HEK293T (cell line): ENCODE data around the gene BRD4.

Experiments used
- CTCF ChIA-PET: fragments of 350-600 bp; formaldehyde crosslinking; extraction: SDS; loops from one replicate; lab custom pipeline; 2021; ENCODE audit warnings: antibody characterized with exemption, inconsistent platforms; lab: Yijun Ruan, JAX
- POLR2A ChIA-PET: fragments of 350-600 bp; formaldehyde crosslinking; extraction: SDS; loops from one replicate; lab custom pipeline; 2020; ENCODE audit warnings: antibody characterized with exemption, inconsistent platforms; lab: Yijun Ruan, JAX
- DNase-seq: peaks from one replicate; pipeline ENCODE4 v3.0.0; 2012; ENCODE audit warnings: mixed read lengths; ENCODE audit errors: extremely low spot score
- ARNT ChIP-seq: fragments of 450-650 bp; IDR thresholded peaks from 2 replicates; pipeline ENCODE4 v1.6.1; 2017; ENCODE audit warnings: mild to moderate bottlenecking
- BHLHE40 ChIP-seq: fragments of 450-650 bp; IDR thresholded peaks from 2 replicates; pipeline ENCODE4 v1.6.1; 2016; ENCODE audit warnings: mild to moderate bottlenecking, moderate library complexity, borderline replicate concordance
- CTBP1 ChIP-seq: fragments of 450-650 bp; IDR thresholded peaks from 2 replicates; pipeline ENCODE4 v1.6.1; 2016; ENCODE audit warnings: borderline replicate concordance
- ELF4 ChIP-seq: fragments of 450-650 bp; IDR thresholded peaks from 2 replicates; pipeline ENCODE4 v1.6.1; 2017; ENCODE audit warnings: antibody characterized with exemption
- FOXA1 ChIP-seq: fragments of 450-650 bp; IDR thresholded peaks from 2 replicates; pipeline ENCODE4 v1.6.1; 2016; ENCODE audit warnings: mild to moderate bottlenecking
- FOXK2 ChIP-seq: fragments of 450-650 bp; IDR thresholded peaks from 2 replicates; pipeline ENCODE4 v1.6.1; 2016; ENCODE audit warnings: mild to moderate bottlenecking
- FOXM1 ChIP-seq: fragments of 450-650 bp; IDR thresholded peaks from 2 replicates; pipeline ENCODE4 v1.6.1; 2017; ENCODE audit warnings: mild to moderate bottlenecking, borderline replicate concordance
- HDGF ChIP-seq: fragments of 450-650 bp; IDR thresholded peaks from 2 replicates; pipeline ENCODE4 v1.6.1; 2017; ENCODE audit warnings: antibody characterized with exemption, borderline replicate concordance
- L3MBTL2 ChIP-seq: fragments of 450-650 bp; conservative IDR thresholded peaks from 2 replicates; pipeline ENCODE4 v1.6.1; 2016; ENCODE audit warnings: mild to moderate bottlenecking
- LEF1 ChIP-seq: fragments of 450-650 bp; IDR thresholded peaks from 2 replicates; pipeline ENCODE4 v1.6.1; 2017; ENCODE audit warnings: mild to moderate bottlenecking, borderline replicate concordance
- NFRKB ChIP-seq: fragments of 450-650 bp; IDR thresholded peaks from 2 replicates; pipeline ENCODE4 v1.6.1; 2016; ENCODE audit warnings: mild to moderate bottlenecking, moderate library complexity
- PKNOX1 ChIP-seq: fragments of 450-650 bp; IDR thresholded peaks from 2 replicates; pipeline ENCODE4 v1.6.1; 2016
- SP1 ChIP-seq: fragments of 450-650 bp; IDR thresholded peaks from 2 replicates; pipeline ENCODE4 v1.6.1; 2017
- SUZ12 ChIP-seq: fragments of 450-650 bp; IDR thresholded peaks from 2 replicates; pipeline ENCODE4 v1.6.1; 2016; ENCODE audit warnings: mild to moderate bottlenecking
- TARDBP ChIP-seq: fragments of 450-650 bp; IDR thresholded peaks from 2 replicates; pipeline ENCODE4 v1.6.1; 2016
- ZNF384 ChIP-seq: fragments of 450-650 bp; IDR thresholded peaks from 2 replicates; pipeline ENCODE4 v1.6.1; 2016

The BRD4 gene

DNA sequence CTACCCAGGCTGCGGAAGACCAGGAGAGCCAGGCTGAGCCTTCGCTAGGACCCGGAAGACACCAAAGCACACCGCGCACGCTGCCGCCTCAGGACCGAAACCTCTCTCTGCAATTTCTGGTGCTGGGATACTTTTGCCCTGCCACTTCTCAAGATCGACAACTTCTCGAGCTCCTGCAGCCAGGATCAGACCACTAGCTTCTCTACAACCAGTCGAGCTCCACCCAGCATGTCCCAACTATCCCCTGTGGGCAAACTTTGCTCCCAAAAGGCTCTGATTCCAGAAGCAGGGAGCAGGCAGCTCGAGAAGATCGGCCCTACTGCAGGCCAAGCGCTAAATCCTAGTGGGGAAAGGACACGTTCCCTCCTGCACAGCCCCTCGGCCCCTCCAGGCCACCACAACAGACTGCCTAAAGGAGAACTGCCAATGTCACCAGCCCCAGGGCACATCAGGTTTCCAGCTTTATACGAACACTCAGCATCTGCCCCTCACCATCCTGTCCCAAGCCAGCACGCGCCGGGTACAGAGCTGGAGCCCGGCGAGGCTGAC, 46.3 kb upstream of the BRD4 start:
- TF ChIP-seq SP1, result no peak
- no peak for TF ChIP-seq NFRKB
- no peak for TF ChIP-seq BHLHE40
- no peak for TF ChIP-seq ELF4
- no peak for TF ChIP-seq CTBP1
- TF ChIP-seq LEF1, result no peak
- TF ChIP-seq ZNF384, result no peak
- no peak for TF ChIP-seq FOXM1
- peak; percentile 51 for DNase-seq
- ChIA-PET POLR2A (interaction anchor here (1.0 to 3.7 kb wide), 9 partner anchors 11 to 173 kb away, joined by 3 to 31 read pairs (median 5); partner anchors contain the start of genes AKAP8L and BRD4), CTCF (interaction anchor here (0.6 to 1.2 kb wide), 4 partner anchors 126 to 201 kb away, joined by 3 to 4 read pairs (median 3); no protein-coding TSS in a partner anchor)

- no peak for TF ChIP-seq SP1
- POLR2A ChIA-PET, result no interaction called here
- DNase-seq, result no peak
- CTCF ChIA-PET, result no interaction called here
These were observed 42.6 kb upstream of the BRD4 start for GRCh38 chr19:15374796-15375440.

- POLR2A ChIA-PET, result no interaction called here
- TF ChIP-seq ZNF384, result no peak
- TF ChIP-seq HDGF, result no peak
- TF ChIP-seq NFRKB, result no peak
- no peak for TF ChIP-seq SUZ12
- TF ChIP-seq ARNT, result no peak
- no peak for TF ChIP-seq TARDBP
- TF ChIP-seq SP1, result no peak
- no peak for TF ChIP-seq BHLHE40
- TF ChIP-seq ELF4, result no peak
- TF ChIP-seq L3MBTL2, result no peak
- no peak for TF ChIP-seq LEF1
- no peak for TF ChIP-seq FOXA1
- no peak for TF ChIP-seq PKNOX1
- no peak for TF ChIP-seq FOXK2
- TF ChIP-seq FOXM1, result no peak
- no peak for TF ChIP-seq CTBP1
- no peak for DNase-seq
- CTCF ChIA-PET, result no interaction called here
These were observed 41.8 kb upstream of the BRD4 start for GRCh38 chr19:15374105-15374651.

DNA sequence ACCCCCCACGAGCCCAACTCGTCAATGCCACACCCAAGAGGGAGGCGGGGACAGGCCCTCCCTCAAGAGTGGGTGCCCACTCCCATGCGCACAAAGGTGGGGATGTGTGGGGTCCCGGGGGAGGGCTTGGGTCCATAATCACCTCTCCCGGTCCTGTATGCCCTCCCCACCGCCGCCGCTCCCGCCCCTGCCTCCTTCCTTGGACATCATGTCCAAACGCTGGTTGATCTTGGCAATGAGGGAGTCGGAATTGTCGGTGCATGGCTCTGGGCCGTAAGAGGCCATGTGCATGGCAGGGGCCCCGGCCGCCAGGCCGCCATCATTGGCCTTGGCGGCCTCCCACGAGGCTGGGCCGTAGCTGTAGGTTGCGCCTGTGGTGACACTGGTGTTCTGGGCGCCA, 41.3 kb upstream of the BRD4 start:
- POLR2A ChIA-PET, result no interaction called here
- no peak for DNase-seq
- TF ChIP-seq SUZ12 (no peak), NFRKB (no peak), FOXM1 (no peak), LEF1 (no peak), BHLHE40 (no peak), PKNOX1 (no peak), SP1 (no peak), L3MBTL2 (no peak), ARNT (no peak), HDGF (no peak), FOXK2 (no peak), ELF4 (no peak)
- CTCF ChIA-PET, result no interaction called here

- ChIA-PET CTCF (no interaction called here), POLR2A (no interaction called here)
- no peak for DNase-seq
- no peak for TF ChIP-seq FOXA1
- no peak for TF ChIP-seq HDGF
- no peak for TF ChIP-seq BHLHE40
- no peak for TF ChIP-seq ZNF384
- no peak for TF ChIP-seq LEF1
- TF ChIP-seq ARNT, result no peak
- TF ChIP-seq ELF4, result no peak
- TF ChIP-seq TARDBP, result no peak
These were observed 40.6 kb upstream of the BRD4 start for GRCh38 chr19:15372891-15373301.

GRCh38 chr19:15372470-15372869, 40.1 kb upstream of the BRD4 start:
- ChIA-PET CTCF (no interaction called here), POLR2A (no interaction called here)
- no peak for TF ChIP-seq PKNOX1
- no peak for TF ChIP-seq ARNT
- no peak for TF ChIP-seq SUZ12
- no peak for TF ChIP-seq LEF1
- no peak for TF ChIP-seq FOXM1
- no peak for TF ChIP-seq CTBP1
- no peak for TF ChIP-seq NFRKB
- TF ChIP-seq L3MBTL2, result no peak
- TF ChIP-seq SP1, result no peak
- no peak for TF ChIP-seq HDGF
- TF ChIP-seq TARDBP, result no peak
- no peak for TF ChIP-seq FOXA1
- TF ChIP-seq ELF4, result no peak
- no peak for TF ChIP-seq FOXK2
- TF ChIP-seq ZNF384, result no peak
- TF ChIP-seq BHLHE40, result no peak
- no peak for DNase-seq
